GM18502 (cell line): ENCODE data around the gene SDE2.
"Not testable (repeated sequence)": the region's sequence is repeated elsewhere in the genome, so short reads cannot be mapped to it uniquely, and the experiment has no call there.

ENCODE experiments used
- ATAC-seq: cut with Tn5 transposase; IDR thresholded peaks from one replicate; pipeline ENCODE4 v1.9.1; 2021; ENCODE audit warnings: mild to moderate bottlenecking; ENCODE audit not compliant: unreplicated experiment, poor library complexity

The SDE2 gene

GRCh38 chr1:225979421-225979820 lies 19.7 kb downstream of the SDE2 start:
- no peak for ATAC-seq

- ATAC-seq, result peak; percentile 75
These were observed 21.0 kb downstream of the SDE2 start for GRCh38 chr1:225977937-225978748.

DNA sequence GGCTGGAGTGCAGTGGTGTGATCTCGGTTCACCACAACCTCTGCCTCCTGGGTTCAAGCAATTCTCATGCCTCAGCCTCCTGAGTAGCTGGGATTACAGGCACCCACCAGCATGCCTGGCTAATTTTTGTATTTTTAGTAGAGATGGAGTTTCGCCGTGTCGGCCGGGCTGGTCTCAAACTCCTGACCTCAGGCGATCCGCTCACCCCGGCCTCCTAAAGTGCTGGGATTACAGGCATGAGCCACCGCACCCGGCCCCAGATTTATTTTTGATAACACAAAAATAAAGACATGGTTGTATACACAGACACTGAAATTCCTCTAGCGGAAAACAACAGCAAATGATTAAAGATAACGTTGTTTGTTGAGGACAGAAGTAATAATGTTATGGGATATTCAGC lies 24.0 kb downstream of the SDE2 start:
- not testable (repeated sequence) for ATAC-seq

GRCh38 chr1:225974454-225974853 lies 24.7 kb downstream of the SDE2 start:
- ATAC-seq, result no peak

GRCh38 chr1:225973158-225973557 lies 26.0 kb downstream of the SDE2 start:
- ATAC-seq, result no peak

DNA sequence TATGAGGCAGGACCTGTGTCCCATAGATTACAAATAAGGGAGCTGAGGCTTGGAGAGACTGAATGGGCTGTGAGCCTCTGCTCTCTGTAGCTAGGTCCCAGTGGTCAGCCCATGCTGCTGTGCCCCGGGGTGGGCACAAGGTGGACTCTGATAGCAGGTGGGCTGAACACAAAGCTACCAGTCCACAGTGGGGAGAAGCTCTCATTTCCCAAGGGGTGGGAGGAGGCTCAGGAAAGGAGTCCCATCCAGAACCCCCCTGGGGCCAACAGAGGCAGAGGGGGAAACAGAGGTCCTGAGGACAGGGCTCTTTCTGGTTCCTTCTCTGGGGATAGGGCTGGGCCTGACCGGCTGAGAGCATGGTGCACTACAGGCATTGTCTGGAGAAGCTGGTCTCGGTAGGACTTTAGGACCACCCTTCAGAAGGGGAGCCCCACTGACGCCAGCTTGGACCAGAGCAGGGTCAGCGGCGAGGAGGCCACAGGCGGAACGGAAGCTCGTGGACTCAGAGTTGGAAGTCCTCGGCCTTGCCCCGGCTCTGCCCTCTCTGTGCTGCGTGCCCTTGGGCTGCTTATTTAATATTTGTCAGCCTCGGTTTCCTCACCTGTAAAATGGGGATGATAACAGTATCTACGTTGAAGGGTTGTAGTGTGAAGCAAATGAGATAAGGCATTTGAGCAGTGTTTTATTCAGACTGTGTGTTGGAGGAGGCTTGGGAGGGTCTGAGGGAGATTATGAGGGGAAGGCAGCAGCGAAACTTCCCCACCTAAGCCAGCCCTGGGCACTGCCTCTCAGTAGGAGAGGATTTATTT lies 26.6 kb downstream of the SDE2 start:
- ATAC-seq, result no peak

- ATAC-seq, result not testable (repeated sequence)
These were observed 28.5 kb downstream of the SDE2 start for GRCh38 chr1:225970592-225971157.

DNA sequence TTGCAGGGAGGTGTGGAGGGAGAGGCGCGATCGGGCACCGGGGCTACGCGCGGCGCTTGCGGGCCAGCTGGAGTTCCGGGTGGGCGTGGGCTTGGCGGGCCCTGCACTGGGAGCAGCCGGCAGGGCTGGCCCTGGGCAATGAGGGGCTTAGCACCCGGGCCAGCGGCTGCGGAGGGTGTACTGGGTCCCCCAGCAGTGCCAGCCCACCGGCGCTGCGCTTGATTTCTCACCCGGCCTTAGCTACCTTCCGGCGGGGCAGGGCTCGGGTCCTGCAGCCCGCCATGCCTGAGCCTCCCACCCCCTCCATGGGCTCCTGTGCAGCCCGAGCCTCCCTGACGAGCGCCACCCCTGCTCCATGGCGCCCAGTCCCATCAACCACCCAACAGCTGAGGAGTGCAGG lies 29.4 kb downstream of the SDE2 start:
- not testable (repeated sequence) for ATAC-seq

GRCh38 chr1:225965231-225965630 lies 33.9 kb downstream of the SDE2 start:
- ATAC-seq, result no peak

GRCh38 chr1:225963735-225964530 lies 35.2 kb downstream of the SDE2 start:
- ATAC-seq, result no peak

DNA sequence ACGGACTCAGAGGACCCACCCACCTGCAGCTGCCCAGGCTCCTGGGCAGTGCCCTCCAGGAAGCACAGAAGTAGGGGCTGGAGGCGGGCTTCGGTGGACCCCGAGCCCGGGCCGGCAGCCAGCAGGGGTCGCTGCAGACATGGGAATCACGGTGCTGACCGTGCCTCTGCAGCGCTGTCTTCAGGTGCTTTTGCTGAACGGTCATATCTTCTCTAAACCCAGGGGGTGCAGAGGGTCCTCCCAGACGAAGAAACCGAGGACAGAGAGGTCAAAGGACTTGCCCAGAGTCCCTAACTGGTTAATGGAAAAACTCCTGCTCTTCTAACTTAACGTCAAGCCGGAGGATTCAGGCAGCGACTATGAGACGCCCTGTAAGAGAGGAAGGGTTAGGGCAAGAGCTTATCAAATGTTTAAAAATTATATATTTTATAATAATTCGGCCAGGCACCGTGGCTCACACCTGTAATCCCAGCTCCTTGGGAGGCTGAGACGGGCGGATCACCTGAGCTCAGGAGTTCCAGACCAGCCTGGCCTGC lies 36.6 kb downstream of the SDE2 start:
- peak; percentile 75 for ATAC-seq

- ATAC-seq, result no peak
These were observed 37.3 kb downstream of the SDE2 start for GRCh38 chr1:225961659-225962439.

DNA sequence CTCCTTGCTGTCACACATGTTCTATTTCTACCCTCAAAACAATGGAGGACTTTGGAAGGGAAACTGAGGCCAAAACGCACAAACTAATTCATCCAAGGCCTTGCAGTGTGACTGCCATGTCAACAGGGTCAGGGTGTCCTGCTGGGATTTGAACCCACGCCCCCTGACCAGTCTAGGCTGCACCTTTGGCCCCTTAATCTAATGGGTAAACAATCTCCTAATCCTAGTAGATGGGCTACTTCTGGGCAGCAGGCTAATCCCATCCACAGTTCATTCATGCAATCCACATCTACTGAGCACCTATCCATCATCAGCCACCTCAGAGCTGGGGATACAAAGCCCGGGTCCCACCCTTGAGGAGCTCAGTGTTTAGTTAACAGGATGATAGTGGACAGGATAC lies 41.1 kb downstream of the SDE2 start:
- no peak for ATAC-seq

DNA sequence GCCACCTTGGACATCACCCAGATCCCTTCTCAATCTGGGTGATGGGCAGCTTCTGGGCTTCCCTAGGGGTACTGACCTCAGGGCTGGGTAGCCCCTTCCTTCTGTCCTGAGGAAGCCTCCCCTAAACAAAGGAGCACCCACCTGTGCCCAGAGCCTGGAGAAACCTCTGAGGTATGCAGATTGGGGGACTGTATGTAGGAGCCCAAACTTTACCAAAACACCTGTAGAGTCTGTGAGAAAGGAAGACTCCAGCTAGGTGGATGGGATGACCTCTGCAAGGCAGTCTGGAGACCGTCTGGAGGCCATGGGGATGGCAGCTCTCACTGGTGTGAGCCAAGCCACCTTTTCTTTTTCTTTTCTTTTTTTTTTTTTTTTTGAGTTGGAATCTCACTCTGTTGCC lies 44.4 kb downstream of the SDE2 start:
- ATAC-seq, result no peak

DNA sequence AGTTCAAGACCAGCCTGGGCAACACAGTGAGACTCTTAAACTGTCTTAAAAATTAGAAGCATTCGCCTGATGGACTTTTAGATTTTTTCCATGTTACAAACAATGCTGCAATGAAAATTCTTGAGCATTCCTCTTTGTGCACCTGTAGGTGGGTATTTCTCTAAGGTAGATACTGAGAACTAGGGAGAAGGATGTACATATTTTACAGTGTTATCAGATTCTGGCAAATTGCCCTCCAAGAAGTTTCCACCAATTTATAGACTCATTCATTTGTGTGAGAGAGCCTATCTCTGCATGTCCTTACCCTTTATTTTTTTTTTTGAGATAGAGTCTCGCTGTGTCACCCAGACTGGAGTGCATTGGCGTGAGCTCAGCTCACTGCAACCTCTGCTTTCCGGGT lies 45.8 kb downstream of the SDE2 start:
- no peak for ATAC-seq

DNA sequence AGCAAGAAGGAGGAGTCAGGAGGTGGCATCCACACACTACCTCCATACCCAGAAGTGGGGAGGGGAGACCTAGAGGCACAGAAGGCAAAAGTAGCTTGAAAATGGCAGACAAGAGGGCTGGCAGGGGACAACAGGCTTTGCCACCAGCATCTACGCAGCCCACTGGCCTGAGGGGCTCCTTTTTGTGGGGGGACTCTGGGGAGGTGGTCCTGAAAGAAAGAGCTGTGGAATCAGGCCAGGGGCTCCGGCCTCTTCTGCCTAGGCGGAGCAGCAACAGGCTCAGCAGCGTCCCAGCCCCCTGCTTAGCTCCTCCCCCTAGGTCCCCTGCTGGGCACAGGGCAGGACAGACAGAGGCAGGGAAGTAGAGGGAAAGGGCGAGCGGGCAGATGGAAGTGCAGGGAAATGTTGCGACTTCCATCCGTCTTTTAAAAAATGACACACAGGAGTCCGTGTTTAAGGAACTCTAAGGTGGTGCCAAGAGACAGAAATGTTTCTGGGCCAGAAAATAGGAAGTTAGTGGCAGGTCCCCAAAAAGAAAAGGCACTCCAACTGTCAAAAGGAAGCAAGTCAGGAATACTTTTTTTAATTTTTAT lies 48.1 kb downstream of the SDE2 start:
- ATAC-seq, result no peak

DNA sequence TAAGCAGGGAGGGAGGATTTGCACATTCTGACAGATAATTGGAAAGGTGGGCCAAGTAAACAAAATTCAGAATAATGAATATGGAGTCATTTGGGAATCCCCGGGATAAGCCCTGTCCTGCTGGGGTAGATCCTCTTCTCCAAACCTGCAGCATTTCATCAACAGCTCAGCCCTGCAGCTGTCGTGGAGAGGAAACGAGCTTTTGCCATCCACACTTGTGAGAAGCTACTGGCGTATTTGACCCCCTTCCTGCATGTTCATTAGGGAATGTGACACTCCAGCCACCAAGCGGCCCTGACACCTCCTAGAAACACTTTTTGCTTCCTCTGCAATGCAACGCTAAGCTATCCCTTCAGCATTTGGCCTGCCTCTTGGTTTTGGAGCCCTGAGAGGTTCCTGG lies 50.1 kb downstream of the SDE2 start:
- no peak for ATAC-seq

DNA sequence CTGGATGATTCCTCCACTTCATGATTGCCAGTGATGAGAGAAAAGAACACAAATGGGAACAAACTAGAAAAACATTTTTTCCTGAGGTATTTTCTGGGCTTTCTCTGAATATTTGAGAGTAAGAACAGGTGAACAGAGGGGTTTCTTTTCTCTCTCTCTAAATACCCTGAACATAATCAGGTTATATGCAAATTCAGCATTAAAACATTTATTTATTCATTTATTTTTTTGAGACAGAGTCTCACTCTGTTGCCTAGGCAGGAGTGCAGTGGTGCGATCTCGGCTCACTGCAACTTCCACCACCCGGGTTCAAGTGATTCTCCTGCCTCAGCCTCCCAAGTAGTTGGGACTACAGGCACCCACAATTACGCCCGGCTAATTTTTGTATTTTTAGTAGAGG lies 52.3 kb downstream of the SDE2 start:
- no peak for ATAC-seq

DNA sequence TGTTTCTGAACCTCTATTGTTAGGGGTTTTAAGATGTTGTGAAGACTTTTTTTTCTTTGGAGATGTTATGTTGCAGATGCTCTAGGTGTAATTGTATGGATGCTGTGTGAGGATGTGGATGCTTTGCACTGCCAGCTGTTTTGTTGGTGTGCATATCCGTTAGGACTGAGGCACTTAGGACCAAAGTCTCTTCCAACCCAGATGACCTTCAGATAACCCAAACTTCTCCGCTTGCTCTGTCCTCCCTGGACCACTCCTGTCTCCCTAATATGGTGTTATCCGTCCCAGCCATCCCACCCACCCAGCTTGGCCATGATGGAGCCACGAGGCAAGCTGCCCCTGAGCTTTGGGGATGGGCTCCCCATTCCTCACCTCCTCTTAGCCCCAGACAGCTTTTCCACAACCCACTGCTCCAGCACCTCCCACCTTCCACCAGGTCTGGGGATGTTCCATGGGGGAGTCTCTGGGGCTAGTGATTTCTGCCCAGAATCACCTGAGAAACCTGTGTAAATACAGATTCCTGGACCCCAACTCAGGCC lies 53.0 kb downstream of the SDE2 start:
- ATAC-seq, result no peak
